Sigmoid colon (tissue), 4 donors: ENCODE data around the gene ARL6IP4.

Experiments used
- CTCF ChIP-seq, 4 experiments: fragments of 450-650 bp in 3 of 4; fragments of 200-600 bp in 1 of 4; IDR thresholded peaks; one replicate each; pipeline ENCODE4 v1.5.1; 2016 to 2019; ENCODE audit warnings: antibody characterized with exemption in 4 of 4, mild to moderate bottlenecking in 3 of 4, moderate library complexity in 2 of 4
- EP300 ChIP-seq, 4 donors: sonication (generic); formaldehyde crosslinking; IDR thresholded peaks; one replicate each; pipeline ENCODE4 v1.6.1; 2017; ENCODE audit warnings: antibody characterized with exemption in 4 of 4
- POLR2A ChIP-seq, 2 donors: fragments of 450-650 bp; IDR thresholded peaks; one replicate each; pipeline ENCODE4 v1.6.1; 2016; ENCODE audit warnings: antibody characterized with exemption in 2 of 2, mild to moderate bottlenecking in 2 of 2, moderate library complexity in 2 of 2

GRCh38 chr12:122994781-122995502 is 14.5 kb downstream of the ARL6IP4 start:
- TF ChIP-seq CTCF (IDR thresholded peaks at IDR 0.05) (no peak), POLR2A (IDR thresholded peaks at IDR 0.05) (no peak), EP300 (IDR thresholded peaks at IDR 0.05) (no peak)
